Measurements from ENCODE around the gene PRAMEF12.

DNA sequence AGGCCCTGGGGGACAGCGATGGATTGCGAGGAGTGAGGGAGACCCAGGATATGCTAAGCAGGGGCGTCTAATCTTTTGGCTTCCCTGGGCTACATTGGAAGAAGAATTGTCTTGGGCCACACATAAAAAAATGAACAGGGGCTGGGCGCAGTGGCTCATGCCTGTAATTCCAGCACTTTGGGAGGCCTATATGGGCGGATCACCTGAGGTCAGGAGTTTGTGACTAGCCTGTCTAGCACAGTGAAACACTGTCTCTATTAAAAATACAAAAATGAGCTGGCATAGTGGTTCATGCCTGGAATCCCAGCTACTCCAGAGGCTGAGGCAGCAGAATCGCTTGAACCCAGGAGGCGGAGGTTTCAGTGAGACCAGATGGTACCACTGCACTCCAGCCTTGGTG lies 10.8 kb upstream of the PRAMEF12 start:
- no peak for TF ChIP-seq TEAD4 (IDR thresholded peaks at IDR 0.05)
- TF ChIP-seq EP300 (IDR thresholded peaks at IDR 0.05; ENCODE audit: borderline replicate concordance): no peak
- TF ChIP-seq, protein P1, sequence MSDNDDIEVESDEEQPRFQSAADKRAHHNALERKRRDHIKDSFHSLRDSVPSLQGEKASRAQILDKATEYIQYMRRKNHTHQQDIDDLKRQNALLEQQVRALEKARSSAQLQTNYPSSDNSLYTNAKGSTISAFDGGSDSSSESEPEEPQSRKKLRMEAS (IDR thresholded peaks at IDR 0.05): no peak
- TF ChIP-seq, protein P2, sequence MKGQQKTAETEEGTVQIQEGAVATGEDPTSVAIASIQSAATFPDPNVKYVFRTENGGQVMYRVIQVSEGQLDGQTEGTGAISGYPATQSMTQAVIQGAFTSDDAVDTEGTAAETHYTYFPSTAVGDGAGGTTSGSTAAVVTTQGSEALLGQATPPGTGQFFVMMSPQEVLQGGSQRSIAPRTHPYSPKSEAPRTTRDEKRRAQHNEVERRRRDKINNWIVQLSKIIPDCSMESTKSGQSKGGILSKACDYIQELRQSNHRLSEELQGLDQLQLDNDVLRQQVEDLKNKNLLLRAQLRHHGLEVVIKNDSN (IDR thresholded peaks at IDR 0.05): no peak
- TF ChIP-seq RAD21 (IDR thresholded peaks at IDR 0.05; ENCODE audit: low read depth): no peak
- TF ChIP-seq TAF1 (IDR thresholded peaks at IDR 0.05; ENCODE audit: low read depth): no peak
- TF ChIP-seq ZBTB7A (IDR thresholded peaks at IDR 0.05; ENCODE audit: low read depth): no peak
- no peak for TF ChIP-seq YY1 (IDR thresholded peaks at IDR 0.05; ENCODE audit: low read depth)
- TF ChIP-seq, protein P3, sequence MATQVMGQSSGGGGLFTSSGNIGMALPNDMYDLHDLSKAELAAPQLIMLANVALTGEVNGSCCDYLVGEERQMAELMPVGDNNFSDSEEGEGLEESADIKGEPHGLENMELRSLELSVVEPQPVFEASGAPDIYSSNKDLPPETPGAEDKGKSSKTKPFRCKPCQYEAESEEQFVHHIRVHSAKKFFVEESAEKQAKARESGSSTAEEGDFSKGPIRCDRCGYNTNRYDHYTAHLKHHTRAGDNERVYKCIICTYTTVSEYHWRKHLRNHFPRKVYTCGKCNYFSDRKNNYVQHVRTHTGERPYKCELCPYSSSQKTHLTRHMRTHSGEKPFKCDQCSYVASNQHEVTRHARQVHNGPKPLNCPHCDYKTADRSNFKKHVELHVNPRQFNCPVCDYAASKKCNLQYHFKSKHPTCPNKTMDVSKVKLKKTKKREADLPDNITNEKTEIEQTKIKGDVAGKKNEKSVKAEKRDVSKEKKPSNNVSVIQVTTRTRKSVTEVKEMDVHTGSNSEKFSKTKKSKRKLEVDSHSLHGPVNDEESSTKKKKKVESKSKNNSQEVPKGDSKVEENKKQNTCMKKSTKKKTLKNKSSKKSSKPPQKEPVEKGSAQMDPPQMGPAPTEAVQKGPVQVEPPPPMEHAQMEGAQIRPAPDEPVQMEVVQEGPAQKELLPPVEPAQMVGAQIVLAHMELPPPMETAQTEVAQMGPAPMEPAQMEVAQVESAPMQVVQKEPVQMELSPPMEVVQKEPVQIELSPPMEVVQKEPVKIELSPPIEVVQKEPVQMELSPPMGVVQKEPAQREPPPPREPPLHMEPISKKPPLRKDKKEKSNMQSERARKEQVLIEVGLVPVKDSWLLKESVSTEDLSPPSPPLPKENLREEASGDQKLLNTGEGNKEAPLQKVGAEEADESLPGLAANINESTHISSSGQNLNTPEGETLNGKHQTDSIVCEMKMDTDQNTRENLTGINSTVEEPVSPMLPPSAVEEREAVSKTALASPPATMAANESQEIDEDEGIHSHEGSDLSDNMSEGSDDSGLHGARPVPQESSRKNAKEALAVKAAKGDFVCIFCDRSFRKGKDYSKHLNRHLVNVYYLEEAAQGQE (IDR thresholded peaks at IDR 0.05; ENCODE audit: low read depth): no peak
- no peak for TF ChIP-seq FOXM1 (IDR thresholded peaks at IDR 0.05; ENCODE audit: borderline replicate concordance, low read depth)
- no peak for TF ChIP-seq NFIC (IDR thresholded peaks at IDR 0.05)
- no peak for TF ChIP-seq CREB1 (IDR thresholded peaks at IDR 0.05; ENCODE audit: low read depth)

Data from Ishikawa (cell line).